22Rv1 (cell line): Measurements from ENCODE around the gene LRRC17.

Experiments used
- H3K27ac ChIP-seq: fragments of 450-650 bp; 2 replicates; pipeline ENCODE4 v1.5.1; 2017
- ZFX ChIP-seq: fragments of 450-650 bp; IDR thresholded peaks from 2 replicates; pipeline ENCODE4 v1.6.1; 2017; ENCODE audit warnings: antibody characterized with exemption, borderline replicate concordance
- TF ChIP-seq, protein P1 (sequence below): fragments of 450-650 bp; IDR thresholded peaks from 2 replicates; pipeline ENCODE4 v1.5.1; 2017; ENCODE audit warnings: mild to moderate bottlenecking

The LRRC17 gene

GRCh38 chr7:102890971-102891692, 21.7 kb upstream of the LRRC17 start:
- no peak for TF ChIP-seq ZFX
- TF ChIP-seq, protein P1, sequence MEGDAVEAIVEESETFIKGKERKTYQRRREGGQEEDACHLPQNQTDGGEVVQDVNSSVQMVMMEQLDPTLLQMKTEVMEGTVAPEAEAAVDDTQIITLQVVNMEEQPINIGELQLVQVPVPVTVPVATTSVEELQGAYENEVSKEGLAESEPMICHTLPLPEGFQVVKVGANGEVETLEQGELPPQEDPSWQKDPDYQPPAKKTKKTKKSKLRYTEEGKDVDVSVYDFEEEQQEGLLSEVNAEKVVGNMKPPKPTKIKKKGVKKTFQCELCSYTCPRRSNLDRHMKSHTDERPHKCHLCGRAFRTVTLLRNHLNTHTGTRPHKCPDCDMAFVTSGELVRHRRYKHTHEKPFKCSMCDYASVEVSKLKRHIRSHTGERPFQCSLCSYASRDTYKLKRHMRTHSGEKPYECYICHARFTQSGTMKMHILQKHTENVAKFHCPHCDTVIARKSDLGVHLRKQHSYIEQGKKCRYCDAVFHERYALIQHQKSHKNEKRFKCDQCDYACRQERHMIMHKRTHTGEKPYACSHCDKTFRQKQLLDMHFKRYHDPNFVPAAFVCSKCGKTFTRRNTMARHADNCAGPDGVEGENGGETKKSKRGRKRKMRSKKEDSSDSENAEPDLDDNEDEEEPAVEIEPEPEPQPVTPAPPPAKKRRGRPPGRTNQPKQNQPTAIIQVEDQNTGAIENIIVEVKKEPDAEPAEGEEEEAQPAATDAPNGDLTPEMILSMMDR: no peak
- no peak overlapping the region for H3K27ac ChIP-seq

DNA sequence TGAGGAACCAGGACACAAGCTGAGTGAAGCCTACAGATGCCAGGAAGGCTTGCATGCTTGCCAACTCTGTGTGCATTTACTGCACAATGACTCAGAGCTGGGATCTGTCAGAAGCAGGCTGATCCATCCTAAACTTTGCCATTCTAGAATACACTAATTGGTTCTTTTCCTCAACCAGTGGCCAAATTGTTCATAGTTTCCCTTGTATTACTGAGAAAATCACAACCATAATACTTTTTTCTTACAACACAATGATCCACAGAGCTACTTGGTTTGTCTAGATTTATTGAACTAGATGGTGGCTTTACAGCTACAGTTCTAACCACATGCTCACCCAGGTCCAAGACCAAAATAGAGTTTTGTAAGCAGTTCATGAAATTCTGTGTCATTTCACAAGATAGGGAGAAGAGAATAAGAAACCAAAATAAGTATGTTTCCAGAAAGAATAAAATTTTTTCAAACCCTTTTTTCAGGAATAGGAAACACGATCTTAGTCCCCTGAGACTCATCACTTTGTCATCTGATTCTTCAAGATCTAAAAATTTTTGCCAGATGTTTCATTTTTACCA, 21.0 kb upstream of the LRRC17 start:
- no peak for TF ChIP-seq ZFX
- TF ChIP-seq, protein P1: no peak
- H3K27ac ChIP-seq: no peak overlapping the region

DNA sequence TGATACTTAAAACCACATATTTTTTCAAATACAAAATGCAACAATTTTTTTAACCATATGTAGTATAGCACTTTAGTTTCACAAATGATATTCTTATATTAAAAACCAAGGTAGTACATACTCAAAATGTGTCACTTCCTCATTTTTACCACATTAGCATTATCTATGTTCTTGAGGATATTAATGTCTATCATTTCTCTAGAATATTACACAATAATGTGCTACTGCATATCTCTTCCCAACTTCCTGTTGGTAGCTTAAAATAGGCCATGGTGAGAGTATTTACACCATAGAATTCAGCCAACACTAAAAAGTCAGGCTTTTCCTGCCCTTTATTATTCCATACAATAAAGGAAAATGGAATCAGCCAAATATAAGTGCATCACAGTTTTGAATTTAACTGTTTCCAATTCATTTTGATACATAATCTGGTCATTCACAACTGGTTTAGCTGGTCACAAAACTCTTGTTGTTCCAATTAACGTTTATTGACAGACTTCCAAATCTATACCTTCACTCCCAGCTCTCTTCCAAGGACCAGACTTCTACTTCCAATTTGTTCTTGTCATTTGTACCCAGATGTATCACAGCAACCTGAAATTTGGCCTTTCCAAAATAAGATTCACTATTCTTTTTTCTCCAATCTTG, 20.0 kb upstream of the LRRC17 start:
- H3K27ac ChIP-seq: no peak overlapping the region
- TF ChIP-seq ZFX: no peak
- TF ChIP-seq, protein P1: no peak

DNA sequence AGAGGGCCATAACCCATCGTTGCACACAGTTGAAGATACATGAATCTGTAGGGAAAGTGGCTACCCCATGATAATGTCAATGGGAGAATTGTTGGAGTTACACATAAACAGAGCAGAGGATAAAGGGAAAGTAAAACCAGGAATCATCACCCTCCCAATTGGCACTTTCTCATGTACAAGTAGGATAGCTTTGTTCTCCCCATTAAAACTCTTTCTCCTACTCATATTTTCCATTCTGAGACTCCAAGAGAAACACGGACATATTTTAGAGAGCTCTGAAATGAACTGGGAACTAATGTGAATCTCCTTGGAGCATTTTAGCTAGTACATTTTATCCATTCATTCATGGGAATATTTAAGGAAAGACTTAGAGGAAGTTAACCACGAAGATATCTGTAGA, 17.2 kb upstream of the LRRC17 start:
- H3K27ac ChIP-seq: no peak overlapping the region
- TF ChIP-seq, protein P1: no peak

DNA sequence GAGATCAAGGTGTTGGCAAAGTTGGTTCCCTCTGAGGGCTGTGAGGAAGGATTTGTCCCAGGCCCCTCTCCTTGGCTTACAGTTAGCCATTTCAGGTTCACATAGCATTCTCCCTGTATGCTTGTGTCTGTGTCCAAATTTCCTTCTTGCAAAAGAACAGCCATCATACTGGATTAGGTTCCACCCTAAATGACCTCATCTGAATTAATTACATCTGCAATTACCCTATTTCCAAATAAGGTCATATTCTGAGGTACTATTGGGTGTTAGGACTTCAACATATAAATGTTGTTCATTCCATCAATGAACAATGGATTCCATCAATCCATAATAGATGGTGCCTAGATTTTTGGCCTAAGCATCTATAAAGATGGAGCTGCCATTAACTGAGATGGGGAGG, 16.2 kb upstream of the LRRC17 start:
- no peak overlapping the region for H3K27ac ChIP-seq
- TF ChIP-seq, protein P1: no peak
- TF ChIP-seq ZFX: no peak

GRCh38 chr7:102897211-102897631, 15.6 kb upstream of the LRRC17 start:
- TF ChIP-seq, protein P1: no peak
- TF ChIP-seq ZFX: no peak
- H3K27ac ChIP-seq: no peak overlapping the region

DNA sequence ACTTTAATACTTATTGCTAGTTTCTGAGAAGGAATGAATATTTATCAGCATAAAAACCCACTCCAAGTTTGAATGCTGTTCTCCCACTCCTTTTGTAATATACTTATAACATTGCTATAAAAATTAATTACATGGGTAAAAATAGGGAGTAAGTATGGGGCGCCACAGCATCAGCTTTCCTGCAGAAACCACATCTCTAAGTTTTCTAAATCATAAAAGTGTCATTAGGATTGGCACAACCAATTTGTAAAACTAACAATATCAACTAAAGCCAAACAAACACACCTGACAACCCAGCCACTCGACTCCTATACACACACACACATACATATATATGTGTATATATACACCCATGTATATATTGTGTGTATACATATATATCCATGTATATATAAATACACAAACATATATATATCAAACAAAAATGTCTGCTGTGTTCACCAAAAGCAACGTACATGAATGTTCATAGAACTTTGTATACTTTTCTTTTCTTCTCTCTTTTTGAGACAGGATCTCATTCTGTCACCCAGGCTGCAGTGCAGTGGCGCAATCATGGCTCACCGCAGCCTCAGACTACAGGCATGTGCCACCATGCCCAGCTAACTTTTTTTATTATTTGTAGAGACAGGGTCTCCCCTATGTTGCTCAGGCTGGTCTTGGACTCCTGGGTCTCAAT, 14.8 kb upstream of the LRRC17 start:
- no peak overlapping the region for H3K27ac ChIP-seq
- TF ChIP-seq ZFX: no peak
- TF ChIP-seq, protein P1: no peak
